Cardiac septum (tissue), 1 donor: ENCODE measurements around the gene NUP93. TPM values are rescaled to one million over a fixed set of nuclear protein-coding genes. Genes with fewer than 3 reads are reported as not detected.
"Not testable (repeated sequence)": the region's sequence is repeated elsewhere in the genome, so short reads cannot be mapped to it uniquely, and the experiment has no call there.

ENCODE experiments used
- DNase-seq: peaks from one replicate; pipeline ENCODE4 v3.0.0-alpha.2; 2020; ENCODE audit warnings: low spot score
- intact Hi-C: fragments of 100-400 bp; cut with DNase I; formaldehyde crosslinking; loops from one replicate; pipeline ENCODE4 v1.14.0; 2022
- total RNA-seq: library from RNA; stranded (reverse); fragmentation: NEBNext Ultra II Directional; extraction: Animal tissue kit (Norgen Biotek cat#: 25700); gene quantifications from one replicate; pipeline ENCODE4 v1.2.1, GENCODE V29; 2021
- donor health status: DM: no; HTN: no; CAD: no.

Gene NUP93
- total RNA-seq, 1 donor from 2014 or later = 33.4 TPM

DNA sequence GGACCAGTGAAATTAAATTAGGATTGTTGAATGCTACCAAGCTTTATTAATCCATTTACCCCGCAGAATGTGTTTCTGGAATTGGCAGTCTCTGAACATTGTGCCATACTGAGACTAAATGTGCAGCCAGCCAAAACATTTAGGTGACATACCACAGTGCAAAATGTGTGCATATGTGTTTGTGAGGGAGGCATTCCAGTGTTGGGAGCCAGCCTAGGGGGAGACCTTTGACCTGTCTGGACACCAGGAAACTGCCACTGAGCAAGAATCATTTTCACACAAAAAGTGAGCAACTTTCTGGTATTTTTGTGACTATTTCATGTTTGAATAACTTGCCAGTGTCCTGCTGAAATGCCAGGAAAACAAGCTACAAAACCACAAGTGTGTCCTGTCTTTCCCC is 70.4 kb downstream of the NUP93 start:
- no peak for DNase-seq
- intact Hi-C loops = no loop called here

DNA sequence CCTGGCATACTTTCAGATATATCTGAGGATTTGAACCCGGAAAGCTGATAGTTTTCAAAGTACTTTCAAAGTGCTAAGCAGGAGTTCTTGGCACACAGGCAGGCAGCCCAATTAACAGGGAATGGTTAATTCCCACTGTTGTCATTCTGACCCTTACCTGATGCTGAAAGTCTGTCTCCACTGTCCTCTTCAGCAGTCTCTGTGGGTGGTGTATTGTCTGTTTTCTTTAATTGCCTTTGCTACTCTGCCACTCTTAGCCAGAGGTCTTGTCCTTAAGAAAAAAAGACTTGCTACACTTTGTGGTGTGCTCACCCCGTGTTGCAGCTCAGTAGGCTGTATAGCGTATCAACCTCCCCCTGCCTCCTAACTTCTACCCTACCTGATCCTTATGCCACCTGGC is 71.8 kb downstream of the NUP93 start:
- intact Hi-C loops = no loop called here
- DNase-seq = no peak

DNA sequence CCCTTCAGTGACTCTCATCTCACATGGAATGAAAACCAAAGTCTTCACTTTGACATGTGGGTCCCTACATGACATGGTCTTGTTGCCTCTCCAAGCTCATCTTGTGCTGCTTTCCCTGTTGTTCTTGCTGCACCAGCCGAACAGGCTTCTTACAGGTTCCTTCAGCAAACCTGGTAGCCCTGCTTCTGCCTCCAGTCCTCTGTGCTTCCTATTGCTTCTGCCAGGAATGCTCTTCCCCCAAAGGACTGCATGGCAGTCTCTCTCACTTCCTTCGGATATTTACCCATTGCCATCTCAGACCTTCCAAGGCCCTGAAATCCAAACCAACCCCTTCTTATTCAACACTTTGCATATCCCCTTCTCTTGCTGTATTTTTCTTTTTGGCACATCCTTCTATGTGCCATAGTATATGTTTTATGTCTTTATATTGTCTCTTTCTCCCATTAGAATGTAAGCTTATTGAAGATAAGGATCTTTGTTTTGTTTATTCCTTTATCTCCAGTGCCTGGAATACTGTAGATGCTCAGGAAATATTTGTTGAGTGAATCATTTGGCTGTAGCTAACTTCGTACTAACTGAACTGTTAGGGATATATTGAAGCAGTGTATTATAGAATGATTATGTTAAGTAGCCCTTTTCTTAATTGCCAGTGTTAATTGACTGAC is 77.2 kb downstream of the NUP93 start:
- intact Hi-C loops = no loop called here
- no peak for DNase-seq

DNA sequence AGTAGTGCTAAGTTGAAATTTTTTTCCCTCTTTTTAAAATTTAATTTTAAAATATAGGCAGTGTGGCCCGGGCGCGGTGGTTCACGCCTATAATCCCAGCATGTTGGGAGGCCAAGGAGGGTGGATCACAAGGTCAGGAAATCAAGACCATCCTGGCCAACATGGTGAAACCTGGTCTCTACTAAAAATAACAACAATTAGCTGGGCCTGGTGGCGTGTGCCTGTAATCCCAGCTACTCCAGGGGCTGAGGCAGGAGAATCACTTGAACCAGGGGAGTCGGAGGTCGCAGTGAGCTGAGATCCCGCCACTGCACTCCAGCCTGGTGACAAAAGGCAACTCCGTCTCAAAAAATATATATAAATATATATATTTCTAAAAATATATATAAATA is 77.7 kb downstream of the NUP93 start:
- DNase-seq, intact Hi-C loops: not testable (repeated sequence)

DNA sequence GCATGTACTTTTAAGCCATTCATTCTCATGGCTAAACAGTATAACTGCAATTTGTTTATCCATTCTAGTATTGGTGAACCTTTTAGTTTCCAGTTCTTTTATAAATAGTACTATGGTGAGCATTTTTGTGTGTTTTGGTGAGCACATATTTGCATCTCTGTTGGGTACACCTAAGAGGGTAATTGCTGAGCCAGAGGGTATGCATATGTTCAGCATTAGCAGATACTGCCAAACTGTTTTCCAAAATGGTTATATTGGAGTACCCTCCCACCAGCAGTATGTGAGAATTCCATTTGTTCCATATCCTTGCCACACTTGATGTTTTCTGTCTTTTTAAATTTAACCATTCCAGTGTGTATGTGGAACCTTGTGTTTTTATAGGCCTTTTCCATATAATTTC is 81.0 kb downstream of the NUP93 start:
- DNase-seq = no peak
- intact Hi-C loops = no loop called here

DNA sequence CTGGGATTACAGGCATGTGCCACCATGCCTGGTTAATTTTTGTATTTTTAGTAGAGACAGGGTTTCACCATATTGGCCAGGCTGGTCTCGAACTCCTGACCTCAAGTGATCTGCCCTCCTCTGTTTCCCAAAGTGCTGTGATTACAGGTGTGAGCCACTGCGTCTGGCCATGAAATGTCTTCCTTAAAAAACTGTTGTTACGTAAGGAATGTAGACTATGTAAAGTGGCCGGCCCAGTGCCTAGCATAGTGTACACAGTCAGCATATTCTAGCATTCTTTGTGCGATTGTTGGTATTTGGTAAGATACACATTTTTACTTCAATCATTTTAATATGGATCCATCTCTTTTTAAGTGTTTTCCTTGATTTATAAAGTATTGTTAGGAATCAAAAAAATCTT is 81.7 kb downstream of the NUP93 start:
- intact Hi-C loops, DNase-seq: not testable (repeated sequence)

DNA sequence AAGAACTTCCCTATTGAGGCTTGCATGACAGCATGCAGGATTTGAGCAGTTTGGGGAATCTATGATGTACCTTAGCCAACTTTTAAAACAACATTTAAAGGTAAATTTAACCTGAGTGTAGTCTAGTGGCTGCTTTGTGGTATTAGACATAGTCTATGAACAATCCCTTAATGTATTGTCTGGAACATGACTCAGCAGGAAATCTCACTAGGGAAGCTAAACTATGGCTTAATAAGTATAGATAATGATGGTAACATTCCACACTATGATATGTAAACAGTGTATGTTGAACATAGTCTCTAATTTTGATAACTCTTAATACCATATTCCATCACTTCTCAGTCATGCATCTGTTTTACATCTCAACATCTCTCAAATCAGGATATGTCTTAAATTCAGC is 83.0 kb downstream of the NUP93 start:
- DNase-seq = no peak
- intact Hi-C loops = no loop called here

DNA sequence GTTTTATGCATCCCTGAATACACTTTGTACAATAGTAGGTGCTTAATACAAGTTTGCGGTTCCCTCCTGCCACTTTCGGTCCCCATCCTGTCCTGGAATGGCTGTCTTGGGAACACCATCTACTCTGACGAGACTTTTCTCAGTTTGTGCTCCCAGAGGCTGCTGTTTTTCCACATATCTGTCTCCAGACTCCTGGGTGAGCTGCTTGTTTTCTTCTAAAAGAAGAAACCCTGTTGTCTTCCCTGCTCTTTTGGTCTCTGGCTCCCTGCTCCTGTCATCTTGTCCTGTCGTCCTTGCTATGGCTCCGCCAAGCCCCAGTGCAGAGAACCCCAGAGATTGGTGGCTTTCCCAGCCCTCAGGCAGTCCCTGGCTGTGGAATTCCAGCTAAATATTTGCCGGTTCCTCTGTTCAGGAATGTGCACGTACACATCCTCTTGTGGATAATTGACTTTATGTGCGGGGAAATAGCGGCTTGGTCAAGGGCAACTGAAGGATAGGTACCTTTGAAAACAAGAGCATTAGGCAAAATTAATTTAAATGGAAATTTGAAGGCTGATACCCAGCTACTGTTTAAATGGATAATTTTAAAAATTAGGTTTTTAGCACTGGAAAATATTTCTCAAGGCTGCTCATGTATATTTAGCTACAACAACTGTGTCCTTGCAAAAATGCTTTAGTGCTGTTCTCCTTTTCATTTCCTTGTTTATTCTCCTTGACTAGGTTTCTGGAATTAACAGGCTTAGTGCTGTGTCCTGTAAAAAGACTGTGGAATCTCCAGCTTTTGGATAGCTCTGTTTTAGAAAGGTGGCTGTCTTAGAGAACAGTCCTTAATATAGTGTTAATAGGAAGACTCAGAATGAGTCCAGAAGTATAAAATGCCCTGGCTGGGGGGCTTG is 84.9 kb downstream of the NUP93 start:
- no peak for DNase-seq
- intact Hi-C loops = no loop called here

DNA sequence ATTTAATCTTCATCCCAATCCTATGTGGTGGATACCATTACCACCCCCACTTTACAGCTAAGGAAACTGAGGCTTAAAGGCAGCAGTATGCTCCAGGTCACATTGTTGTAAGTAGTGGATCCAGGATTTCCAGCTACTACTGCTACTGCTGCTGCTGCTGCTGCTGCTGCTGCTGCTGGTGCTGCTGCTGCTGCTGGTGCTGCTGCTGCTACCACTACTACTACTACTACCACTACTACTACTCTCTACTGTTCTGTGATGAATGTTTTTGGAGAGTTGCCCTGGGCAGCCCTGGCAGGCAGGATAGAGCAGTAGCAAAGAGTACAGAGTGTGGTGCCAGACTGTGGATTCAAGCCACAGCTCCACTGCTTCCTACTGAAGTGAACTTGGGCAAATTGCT is 85.8 kb downstream of the NUP93 start:
- intact Hi-C loops = no loop called here
- no peak for DNase-seq

DNA sequence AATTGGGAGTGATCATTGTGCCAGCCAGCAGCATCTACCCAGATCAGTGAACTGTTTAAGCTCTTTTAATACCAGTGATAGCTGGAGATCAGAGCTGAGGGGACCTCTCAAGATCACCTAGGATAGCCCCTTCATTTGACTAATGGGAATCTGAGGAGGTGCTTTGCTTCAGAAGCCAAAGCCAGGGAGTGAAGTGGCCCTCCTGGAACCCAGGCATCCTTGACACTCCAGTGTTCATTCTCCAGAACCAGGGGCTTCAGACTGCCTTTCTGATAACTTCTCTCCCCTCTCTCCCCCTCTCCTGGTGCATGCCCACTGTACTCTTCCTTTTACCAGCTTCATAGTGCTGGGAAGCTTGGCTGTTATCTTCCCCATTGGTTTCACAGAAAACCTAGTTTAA is 87.1 kb downstream of the NUP93 start:
- DNase-seq = no peak
- intact Hi-C loops = no loop called here

DNA sequence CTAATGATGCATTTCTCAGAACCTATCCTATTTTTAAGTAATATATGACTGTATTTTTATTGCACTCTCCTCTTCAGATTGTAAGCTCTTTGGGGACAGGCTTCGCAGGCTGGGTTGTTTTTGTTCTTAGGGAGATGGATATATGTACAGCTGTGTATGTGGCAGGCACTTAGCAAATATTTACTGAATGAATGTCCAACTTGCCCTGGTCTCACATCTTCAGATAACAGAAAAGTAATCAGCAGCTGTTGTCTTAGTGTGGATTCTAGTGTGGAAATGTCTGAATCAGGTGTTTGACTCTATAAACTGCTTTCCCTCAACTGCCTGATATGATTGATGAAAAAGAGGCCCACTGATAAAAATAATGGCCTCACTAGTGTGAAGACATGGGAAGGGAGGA is 88.0 kb downstream of the NUP93 start:
- intact Hi-C loops = no loop called here
- DNase-seq = no peak

DNA sequence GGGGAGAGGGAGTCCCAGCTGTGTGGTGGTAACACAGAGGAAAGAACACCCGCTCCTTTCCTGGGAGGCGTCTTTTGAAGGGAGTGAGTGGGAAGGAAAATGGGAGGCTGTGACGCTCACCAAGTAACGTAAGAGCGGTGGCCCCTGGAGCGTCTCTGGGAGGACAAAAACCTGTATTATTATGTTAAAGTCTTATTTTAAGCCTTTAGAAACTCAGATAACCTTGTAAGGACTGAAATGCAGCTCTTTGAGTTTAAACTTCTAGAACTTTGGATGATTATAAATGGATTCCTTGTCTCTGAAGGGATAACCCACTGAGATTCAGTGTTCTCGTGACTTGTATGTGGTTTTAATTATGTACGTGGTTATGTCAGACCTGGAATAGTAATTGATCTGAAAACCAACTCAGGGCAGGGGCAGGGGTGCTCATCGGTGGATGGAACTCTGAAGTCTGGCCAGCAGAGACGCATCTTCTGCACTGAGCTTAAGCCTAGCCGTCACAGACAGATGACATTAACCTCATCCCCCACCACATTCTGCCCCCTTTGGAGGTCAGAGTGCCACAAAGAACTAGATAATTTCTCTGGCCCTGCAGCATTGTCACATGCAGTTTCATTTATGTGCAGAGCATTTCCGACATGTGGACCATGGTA is 93.3 kb downstream of the NUP93 start:
- intact Hi-C loops = no loop called here

DNA sequence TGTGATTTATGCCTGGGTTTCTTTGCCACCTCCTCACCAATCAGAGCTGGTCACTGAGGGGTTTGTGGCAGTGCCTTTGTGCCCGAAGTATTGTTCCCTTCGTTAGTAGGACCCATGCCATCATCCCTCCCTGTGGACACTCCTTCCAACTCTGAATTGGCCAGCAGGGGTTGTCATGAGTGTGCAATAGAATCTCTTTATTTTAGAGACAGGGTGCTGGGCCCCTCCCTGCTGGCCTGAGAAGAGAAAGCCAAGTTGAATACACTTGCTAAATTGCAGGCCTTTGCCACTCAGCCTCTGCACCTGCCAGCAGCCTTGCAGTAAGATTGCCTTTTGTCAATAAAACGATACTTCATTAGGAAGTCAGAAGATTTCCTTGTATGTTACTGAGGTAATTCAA is 94.4 kb downstream of the NUP93 start:
- DNase-seq = no peak
- intact Hi-C loops = no loop called here

More for the DNA sequence above, 93.3 kb downstream of the NUP93 start:
- DNase-seq = no peak

DNA sequence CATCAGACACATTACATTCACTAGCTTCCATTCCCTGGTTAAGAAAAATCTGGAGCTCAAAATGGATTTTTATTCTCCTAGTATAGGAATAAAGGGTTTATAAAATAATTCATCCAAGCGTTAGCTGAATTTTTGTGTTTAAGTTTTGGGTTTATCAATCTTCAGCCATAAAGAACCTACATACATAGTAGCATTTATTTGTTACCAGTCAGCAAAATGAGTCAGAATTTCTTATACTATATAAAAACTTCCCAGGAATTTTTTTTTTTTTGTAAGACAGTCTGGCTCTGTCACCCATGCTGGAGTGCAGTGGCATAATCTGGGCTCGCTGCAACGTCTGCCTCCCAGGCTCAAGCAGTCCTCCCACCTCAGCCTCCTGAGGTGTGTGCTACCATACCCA is 94.9 kb downstream of the NUP93 start:
- no peak for DNase-seq
- intact Hi-C loops = no loop called here

DNA sequence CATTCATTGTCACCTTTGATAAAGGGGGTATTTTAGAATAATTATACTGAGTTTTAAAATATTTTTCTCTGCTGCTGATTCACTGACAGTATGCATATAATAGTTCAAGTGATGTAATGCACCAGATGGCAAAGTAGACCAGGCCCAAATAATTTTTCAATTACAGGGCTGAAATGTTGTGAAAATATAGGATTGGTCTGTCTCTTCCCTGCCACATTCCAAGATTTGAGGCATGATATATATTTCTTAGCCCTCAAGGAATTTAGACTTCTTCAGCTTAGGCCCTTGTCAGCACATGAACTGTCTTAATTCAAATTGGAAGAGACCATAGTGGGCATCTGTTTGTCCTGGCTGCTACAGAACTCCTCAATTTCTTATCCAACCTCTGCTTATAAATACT is 95.9 kb downstream of the NUP93 start:
- intact Hi-C loops = no loop called here
- DNase-seq = no peak

DNA sequence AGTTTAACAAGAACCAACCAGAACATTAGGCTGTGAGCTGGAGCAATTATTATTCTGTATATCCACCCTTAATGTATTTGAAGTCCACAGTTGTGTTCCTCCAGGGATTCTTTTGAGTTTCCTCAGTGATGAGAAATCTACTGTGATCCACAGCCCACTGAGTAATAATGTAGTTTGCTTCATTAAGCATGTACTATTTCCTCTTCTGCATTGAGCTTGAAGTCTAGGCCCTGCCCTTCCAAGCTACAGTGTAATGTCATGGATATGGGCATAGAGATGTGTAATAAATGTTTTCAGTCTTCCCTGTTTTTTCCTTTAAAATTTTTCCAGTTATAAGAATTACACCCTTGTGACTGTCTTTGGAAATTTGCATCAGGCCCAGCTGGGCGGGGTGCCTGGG is 98.7 kb downstream of the NUP93 start:
- no peak for DNase-seq
- intact Hi-C loops = no loop called here

DNA sequence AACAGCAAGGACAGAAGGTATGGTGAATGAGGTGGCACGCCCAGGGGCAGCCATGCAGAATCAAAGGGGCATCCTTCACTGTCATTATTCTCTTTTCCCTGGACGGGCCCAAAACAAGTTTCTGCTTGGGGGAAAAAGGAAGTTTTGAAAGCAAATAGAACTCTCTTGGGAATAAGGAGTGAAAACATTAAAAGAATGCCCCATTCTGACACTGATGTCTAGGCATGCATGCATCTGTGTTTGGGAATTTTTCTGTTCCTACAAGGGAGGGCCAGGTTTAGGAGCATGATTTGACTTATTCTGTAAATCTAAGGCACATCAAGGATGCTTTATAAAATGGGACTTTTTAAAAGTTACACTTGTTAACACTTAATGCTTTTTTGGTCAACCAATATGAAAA is 100.7 kb downstream of the NUP93 start:
- DNase-seq = no peak
- intact Hi-C loops = no loop called here

DNA sequence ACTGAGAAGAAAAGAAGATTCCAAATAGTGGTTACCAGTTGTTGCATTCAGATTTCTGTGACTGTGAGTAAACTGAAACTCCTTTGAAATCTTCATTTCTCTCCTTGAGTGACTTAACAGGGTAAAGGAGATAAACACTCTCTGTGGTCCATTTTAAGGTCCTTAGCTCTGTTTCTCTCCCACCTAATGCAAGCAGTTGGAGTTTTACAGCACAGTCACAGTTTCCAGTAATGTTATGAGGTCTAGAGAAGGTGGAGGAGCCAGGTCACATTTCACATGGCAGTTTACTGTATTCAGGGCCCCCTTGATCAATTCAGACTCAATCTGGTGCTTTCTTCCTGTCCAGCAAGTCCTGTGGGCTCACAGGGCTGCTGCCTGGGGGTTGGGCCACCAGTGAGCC is 102.8 kb downstream of the NUP93 start:
- DNase-seq = no peak
- intact Hi-C loops = no loop called here

DNA sequence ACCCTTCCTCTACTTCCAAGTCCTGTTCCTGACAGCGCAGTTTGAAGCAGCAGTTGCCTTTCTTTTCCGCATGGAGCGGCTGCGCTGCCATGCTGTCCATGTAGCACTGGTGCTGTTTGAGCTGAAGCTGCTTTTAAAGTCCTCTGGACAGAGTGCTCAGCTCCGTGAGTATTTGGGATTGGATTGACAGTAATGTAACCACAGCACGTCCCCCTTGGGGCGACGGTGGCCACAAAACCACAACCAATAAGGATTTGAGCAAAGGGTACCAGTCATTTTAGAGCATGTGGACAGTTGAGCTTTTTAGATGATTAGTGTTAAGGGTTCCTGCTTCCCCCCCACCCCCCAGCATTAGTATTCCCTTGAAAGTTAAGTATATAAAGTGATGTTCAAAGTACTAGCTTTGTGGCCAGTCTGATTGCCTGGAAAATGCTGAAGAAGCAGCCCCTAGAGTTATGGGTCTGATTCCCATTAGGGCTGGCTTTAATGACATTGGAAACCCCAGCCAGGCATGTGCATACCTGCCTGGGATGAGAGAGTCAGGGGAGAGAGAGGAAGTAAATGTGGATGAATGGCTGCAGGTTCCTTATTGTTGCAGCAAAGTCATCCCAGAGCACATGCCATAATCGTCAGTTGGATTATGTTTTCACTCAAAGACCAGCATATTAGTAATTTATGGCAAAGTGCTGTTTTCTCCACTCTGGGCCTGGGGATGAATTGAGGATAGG is 103.5 kb downstream of the NUP93 start:
- DNase-seq = no peak
- intact Hi-C loops = no loop called here

DNA sequence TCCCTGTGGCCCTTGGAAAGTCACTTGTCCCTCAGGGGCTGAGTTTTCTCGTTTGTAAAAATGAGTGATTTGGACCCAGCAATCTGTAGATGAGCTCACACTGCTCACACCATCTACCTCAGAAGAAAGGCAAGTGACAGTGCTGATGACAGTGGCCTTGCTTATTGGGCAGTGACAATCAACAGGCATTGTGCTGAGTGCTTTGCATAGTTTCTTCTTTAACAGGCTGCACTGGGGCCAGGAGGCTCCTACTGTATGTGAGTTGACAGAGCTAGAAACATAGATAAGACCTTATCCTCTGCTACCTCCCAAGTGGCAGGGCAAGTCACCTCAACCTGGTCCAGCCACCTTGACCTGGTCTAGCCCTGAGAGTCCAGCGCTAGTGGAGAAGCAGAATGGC is 105.4 kb downstream of the NUP93 start:
- intact Hi-C loops = no loop called here

More for the DNA sequence above, 105.4 kb downstream of the NUP93 start:
- no peak for DNase-seq
